H1 (cell line): ENCODE data around the gene SPAG16. TPM values are rescaled to one million over a fixed set of nuclear protein-coding genes. Genes with fewer than 3 reads are reported as not detected.

ENCODE experiments used
- CTCF ChIA-PET: fragments of 300-600 bp; sonication (Branson Sonifier 250); formaldehyde crosslinking; loops from one replicate; lab custom pipeline; 2021; ENCODE audit not compliant: partially characterized antibody; lab: Charles Lee
- POLR2A ChIA-PET: fragments of 300-600 bp; sonication (Branson Sonifier 250); formaldehyde crosslinking; loops from one replicate; lab custom pipeline; 2021; ENCODE audit warnings: inconsistent platforms; ENCODE audit not compliant: partially characterized antibody; lab: Charles Lee
- DNase-seq, 2 experiments: peaks; one replicate each; pipeline versions ENCODE4 v3.0.0 to v3.0.0-alpha.2; 2010 to 2022; ENCODE audit warnings: low spot score in 2 of 2, low read depth in 1 of 2, mixed read lengths in 1 of 2
- FAIRE-seq: peaks from 2 replicates; lab custom pipeline; 2011; peaks lifted over from hg19 to GRCh38; lab: Jason Lieb, UNC
- H2AFZ ChIP-seq: 2 replicates; pipeline ENCODE4 v1.8.1; 2012; ENCODE audit warnings: low read length, inconsistent platforms
- H2AK5ac ChIP-seq: 2 replicates; pipeline ENCODE4 v1.6.1; 2013; ENCODE audit warnings: low read depth, low read length
- H2BK120ac ChIP-seq: replicated peaks from 2 replicates; pipeline ENCODE3; 2013; ENCODE audit warnings: low read depth, low read length, inconsistent platforms
- H2BK12ac ChIP-seq: 2 replicates; pipeline ENCODE4 v1.6.1; 2013; ENCODE audit warnings: low read depth, low read length
- H2BK15ac ChIP-seq: 2 replicates; pipeline ENCODE4 v1.6.1; 2013; ENCODE audit warnings: low read length
- H2BK20ac ChIP-seq: 2 replicates; pipeline ENCODE4 v1.6.1; 2013; ENCODE audit warnings: low read length
- H2BK5ac ChIP-seq: 2 replicates; pipeline ENCODE4 v1.6.1; 2013; ENCODE audit warnings: low read depth, low read length
- H3K14ac ChIP-seq: 2 replicates; pipeline ENCODE4 v1.6.1; 2013; ENCODE audit warnings: inconsistent platforms; ENCODE audit not compliant: insufficient read length
- H3K18ac ChIP-seq: 2 replicates; pipeline ENCODE4 v1.6.1; 2013; ENCODE audit warnings: low read length; ENCODE audit errors: extremely low read depth
- H3K23ac ChIP-seq: 2 replicates; pipeline ENCODE4 v1.6.1; 2013; ENCODE audit warnings: inconsistent platforms; ENCODE audit not compliant: insufficient read length
- H3K23me2 ChIP-seq: 2 replicates; pipeline ENCODE4 v1.6.1; 2013; ENCODE audit warnings: low read depth, low read length
- H3K27ac ChIP-seq: 2 replicates; pipeline ENCODE4 v1.6.1; 2011; ENCODE audit warnings: low read depth, low read length, inconsistent platforms
- H3K27me3 ChIP-seq, 4 experiments: replicated peaks in 1 of 4; 1 replicate in 1 of 4; 2 replicates in 3 of 4; pipeline versions ENCODE4 v1.6.1 to v1.8.1; 2011 to 2013; ENCODE audit warnings: low read length in 3 of 4, mild to moderate bottlenecking in 3 of 4, inconsistent platforms in 2 of 4, mixed read lengths in 2 of 4, moderate library complexity in 1 of 4; ENCODE audit not compliant: control insufficient read depth in 3 of 4, insufficient read depth in 3 of 4; ENCODE audit errors: extremely low read depth in 1 of 4
- H3K36me3 ChIP-seq, 4 experiments: 2 replicates each; pipeline versions ENCODE4 v1.6.1 to v1.8.1; 2011 to 2013; ENCODE audit warnings: mild to moderate bottlenecking in 4 of 4, low read length in 3 of 4, moderate library complexity in 2 of 4, control low read depth in 1 of 4, inconsistent platforms in 1 of 4; ENCODE audit not compliant: insufficient read depth in 4 of 4, control insufficient read depth in 2 of 4
- H3K4ac ChIP-seq: replicated peaks from 2 replicates; pipeline ENCODE3; 2013; ENCODE audit warnings: low read length, low read depth, mixed read lengths, inconsistent platforms; ENCODE audit not compliant: insufficient read length
- H3K4me1 ChIP-seq, 4 experiments: replicated peaks in 1 of 4; 1 replicate in 1 of 4; 2 replicates in 3 of 4; pipeline versions ENCODE4 v1.6.1 to v1.8.1; 2011 to 2013; ENCODE audit warnings: low read length in 3 of 4, inconsistent platforms in 2 of 4, mixed read lengths in 1 of 4; ENCODE audit not compliant: insufficient read depth in 4 of 4, control insufficient read depth in 3 of 4
- H3K4me2 ChIP-seq, 2 experiments: 2 replicates each; pipeline versions ENCODE4 v1.6.1 to v1.8.1; 2011 to 2013; ENCODE audit warnings: low read depth in 2 of 2, low read length in 2 of 2, control low read depth in 1 of 2, inconsistent platforms in 1 of 2, mild to moderate bottlenecking in 1 of 2; ENCODE audit not compliant: insufficient read depth in 1 of 2
- H3K4me3 ChIP-seq, 4 experiments: fragments of 200-600, 300-600 bp in 1 of 4; sonication (generic), shearing (Covaris generic), sonication (Bioruptor Twin) in 1 of 4; 2 replicates each; pipeline versions ENCODE4 v1.5.1 to v1.8.1; 2011 to 2016; ENCODE audit warnings: low read length in 4 of 4, low read depth in 3 of 4, control low read depth in 2 of 4, inconsistent platforms in 2 of 4, mild to moderate bottlenecking in 2 of 4, mixed read lengths in 1 of 4, moderate library complexity in 1 of 4; ENCODE audit not compliant: insufficient read depth in 2 of 4; ENCODE audit errors: extremely low read depth in 1 of 4
- H3K56ac ChIP-seq: replicated peaks from 2 replicates; pipeline ENCODE3; 2013; ENCODE audit warnings: low read depth, mild to moderate bottlenecking, mixed read lengths, low read length, inconsistent platforms; ENCODE audit not compliant: insufficient read length
- H3K79me1 ChIP-seq: 2 replicates; pipeline ENCODE4 v1.6.1; 2013; ENCODE audit warnings: low read depth, low read length, control low read depth
- H3K79me2 ChIP-seq, 2 experiments: 2 replicates each; pipeline versions ENCODE4 v1.6.1 to v1.8.1; 2012 to 2013; ENCODE audit warnings: low read length in 2 of 2, mild to moderate bottlenecking in 2 of 2, inconsistent platforms in 1 of 2; ENCODE audit not compliant: insufficient read depth in 2 of 2, control insufficient read depth in 1 of 2
- H3K9ac ChIP-seq, 4 experiments: replicated peaks in 1 of 4; 1 replicate in 1 of 4; 2 replicates in 3 of 4; pipeline versions ENCODE4 v1.6.1 to v1.8.1; 2011 to 2013; ENCODE audit warnings: low read depth in 3 of 4, low read length in 3 of 4, control low read depth in 2 of 4, mild to moderate bottlenecking in 2 of 4, moderate library complexity in 2 of 4, inconsistent platforms in 1 of 4; ENCODE audit errors: extremely low read depth in 1 of 4
- H3K9me3 ChIP-seq, 2 experiments: 2 replicates each; pipeline versions ENCODE4 v1.6.1 to v1.8.1; 2012 to 2013; ENCODE audit warnings: mild to moderate bottlenecking in 2 of 2, moderate library complexity in 2 of 2, control low read depth in 1 of 2, inconsistent platforms in 1 of 2, low read depth in 1 of 2, low read length in 1 of 2, mixed read lengths in 1 of 2; ENCODE audit not compliant: insufficient read depth in 2 of 2
- H4K20me1 ChIP-seq, 2 experiments: replicated peaks in 1 of 2; 2 replicates each; pipeline versions ENCODE3 to v1.8.1; 2011 to 2013; ENCODE audit warnings: inconsistent platforms in 2 of 2, low read length in 2 of 2, mild to moderate bottlenecking in 1 of 2; ENCODE audit not compliant: insufficient read depth in 2 of 2, control insufficient read depth in 1 of 2
- H4K5ac ChIP-seq: 2 replicates; pipeline ENCODE4 v1.6.1; 2013; ENCODE audit warnings: low read length, low read depth, mixed read lengths, inconsistent platforms; ENCODE audit not compliant: insufficient read length
- H4K8ac ChIP-seq: 2 replicates; pipeline ENCODE4 v1.8.0; 2013; ENCODE audit warnings: mild to moderate bottlenecking, moderate library complexity, low read length, inconsistent platforms; ENCODE audit not compliant: insufficient read depth; ENCODE audit errors: extremely low read depth
- H4K91ac ChIP-seq: replicated peaks from 2 replicates; pipeline ENCODE3; 2013; ENCODE audit warnings: low read length, mixed read lengths, inconsistent platforms; ENCODE audit not compliant: insufficient read length
- CBX8 ChIP-seq: fragments of 300-800, 300-1000 bp; sonication (generic); IDR thresholded peaks from 2 replicates; pipeline ENCODE4 v1.7.1; 2016; ENCODE audit warnings: low read depth, low read length, borderline replicate concordance
- WGBS, 2 experiments: shearing (Covaris generic) in 1 of 2; methylation state at CpG; one replicate each; pipeline versions ENCODE4 v1.1.6 to v1.1.7; 2013 to 2015; ENCODE audit warnings: low lambda C conversion rate in 2 of 2, mixed read lengths in 2 of 2, inconsistent platforms in 1 of 2, low coverage in 1 of 2, missing lambda C conversion rate in 1 of 2; ENCODE audit not compliant: insufficient replicate concordance in 2 of 2, insufficient coverage in 1 of 2, insufficient read length in 1 of 2; ENCODE audit errors: extremely low coverage in 1 of 2, missing lambda C conversion rate in 1 of 2; 5-methylcytosine and 5-hydroxymethylcytosine counted together
- polyA plus RNA-seq, 7 experiments: library from polyadenylated mRNA; depleted of rRNA in 3 of 7; stranded (reverse) in 5 of 7; unstranded in 2 of 7; fragments of >200 nt in 5 of 7; fragments of 200-250 nt in 2 of 7; gene quantifications; 1 replicate in 5 of 7; 2 replicates in 1 of 7; 4 replicates in 1 of 7; pipeline versions ENCODE4 v1.2.1 to v1.2.3, GENCODE V29; 2011 to 2013; ENCODE audit warnings: missing spikeins in 2 of 7, mixed read lengths in 2 of 7
- total RNA-seq: library from RNA; stranded (reverse); fragmentation: NEBNext Ultra II Directional; extraction: Animal tissue kit (Norgen Biotek cat#: 25700); gene quantifications from 2 replicates; pipeline ENCODE4 v1.2.1, GENCODE V29; 2021

Gene SPAG16
- total and polyA plus RNA-seq, 2 of the 8 experiments (the other 6 are each of a cell fraction or from before 2014, with no cell fraction given) = 6.0 to 14.9 TPM

DNA sequence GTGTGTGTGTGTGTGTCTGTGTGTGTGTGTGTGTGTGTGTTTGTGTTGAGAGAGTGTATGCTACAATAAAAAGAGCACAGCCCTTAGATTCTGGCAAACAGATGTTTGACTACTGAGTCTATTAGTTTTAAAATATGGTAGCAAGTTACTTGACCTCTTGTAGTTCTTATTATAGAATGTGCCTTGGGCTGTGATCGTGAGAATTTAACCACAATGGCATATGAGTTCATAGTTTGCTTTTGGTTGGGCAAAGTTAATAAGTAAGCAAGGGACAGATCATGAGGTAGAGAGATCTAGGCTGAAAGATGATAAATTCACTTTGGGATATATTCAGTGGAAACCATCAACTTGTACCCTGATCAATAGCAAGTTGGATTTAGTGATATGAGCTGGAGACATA, 792.3 kb downstream of the SPAG16 start:
- H3K23ac ChIP-seq = no peak overlapping the region
- no peak overlapping the region for H3K4ac ChIP-seq
- no peak overlapping the region for H2BK12ac ChIP-seq
- H3K27ac ChIP-seq = no peak overlapping the region
- peaks cover 0 to 4% (median 0%) of the 10 kb centered on the region in 4 experiments; a peak in 2 of 7 replicates for H3K4me1 ChIP-seq
- H3K14ac ChIP-seq = no peak overlapping the region
- no peaks in the 10 kb centered on the region for H3K79me2 ChIP-seq
- no peak overlapping the region for H2BK5ac ChIP-seq
- H2BK20ac ChIP-seq = no peak overlapping the region
- H4K5ac ChIP-seq = no peak overlapping the region
- no peak overlapping the region for H3K4me2 ChIP-seq
- no peak overlapping the region for H3K56ac ChIP-seq
- DNase-seq (no peak), FAIRE-seq (no peak)
- H2AK5ac ChIP-seq = no peak overlapping the region
- H3K9me3 ChIP-seq = no peaks in the 10 kb centered on the region
- no peak overlapping the region for H2BK15ac ChIP-seq
- H3K18ac ChIP-seq = no peak overlapping the region
- no peaks in the 10 kb centered on the region for H3K23me2 ChIP-seq
- H4K20me1 ChIP-seq = no peaks in the 10 kb centered on the region
- TF ChIP-seq CBX8 = no peak
- TF ChIP-seq, all 59 proteins: peak for 0
- no peak overlapping the region for H3K4me3 ChIP-seq
- no peak overlapping the region for H4K8ac ChIP-seq
- H2AFZ ChIP-seq = no peak overlapping the region
- H2BK120ac ChIP-seq = no peak overlapping the region
- ChIA-PET CTCF (no interaction called here), POLR2A (no interaction called here)
- 95% methylated on average over 1 of the region's 1 CpG; no CpG with 5 or more reads in 1 of the 2 experiments for WGBS, 2 experiments
- H4K91ac ChIP-seq = no peak overlapping the region
- H3K27me3 ChIP-seq = no peaks in the 10 kb centered on the region
- no peak overlapping the region for H3K9ac ChIP-seq
- no peaks in the 10 kb centered on the region for H3K36me3 ChIP-seq
- no peaks in the 10 kb centered on the region for H3K79me1 ChIP-seq
